K562 (cell line): ENCODE measurements around the gene SOBP. TPM values are rescaled to one million over a fixed set of nuclear protein-coding genes. Genes with fewer than 3 reads are reported as not detected.

ENCODE experiments used
- ATAC-seq: fragments of 200-7000 bp; cut with Tn5 transposase; 3 replicates; pipeline ENCODE4 v1.9.1; 2020; ENCODE audit warnings: moderate library complexity
- BruUV-seq: library from RNA; stranded (reverse); fragments of 400-500 nt; replicated peaks from 2 replicates; lab custom pipeline; 2021; lab: Mats Ljungman, UMichigan
- CTCF ChIA-PET: fragments of 300-600 bp; formaldehyde crosslinking; extraction: SDS; loops from one replicate; lab custom pipeline; 2021; ENCODE audit warnings: low intra/inter-chr PET ratio; lab: Yijun Ruan, JAX
- POLR2A ChIA-PET: fragments of 300-600, 350-650 bp; sonication (Branson Sonifier 250); formaldehyde crosslinking; extraction: SDS; loops from one replicate; lab custom pipeline; 2021; ENCODE audit warnings: antibody characterized with exemption, inconsistent platforms; lab: Yijun Ruan, JAX
- DNase-seq, 4 experiments: peaks; one replicate each; pipeline versions ENCODE4 v3.0.0 to v3.0.0-alpha.2; 2011 to 2018; ENCODE audit warnings: low spot score in 3 of 4, mixed read lengths in 3 of 4; ENCODE audit errors: extremely low read depth in 1 of 4
- FAIRE-seq: peaks from 2 replicates; lab custom pipeline; 2011; peaks lifted over from hg19 to GRCh38; lab: Jason Lieb, UNC
- H2AFZ ChIP-seq: 2 replicates; pipeline ENCODE4 v1.6.0; 2011; ENCODE audit warnings: low read depth, low read length, control low read depth, inconsistent platforms
- H3K27ac ChIP-seq: fragments of 200-600 bp; 3 replicates; pipeline ENCODE4 v1.8.0; 2011; ENCODE audit warnings: low read depth, mild to moderate bottlenecking, control low read depth, inconsistent platforms, low read length, moderate library complexity, mixed read lengths; ENCODE audit errors: extremely low read depth
- H3K27me3 ChIP-seq, 2 experiments: fragments of 300-600 bp in 1 of 2; 2 replicates in 1 of 2; 3 replicates in 1 of 2; pipeline versions ENCODE4 v1.6.0 to v1.8.0; 2011; ENCODE audit warnings: inconsistent platforms in 2 of 2, low read length in 2 of 2, mild to moderate bottlenecking in 1 of 2, mixed read lengths in 1 of 2, moderate library complexity in 1 of 2; ENCODE audit not compliant: control insufficient read depth in 2 of 2, insufficient read depth in 2 of 2
- H3K36me3 ChIP-seq: fragments of 300-600 bp; 3 replicates; pipeline ENCODE4 v1.8.0; 2011; ENCODE audit warnings: mild to moderate bottlenecking, low read length, inconsistent platforms; ENCODE audit not compliant: control insufficient read depth, insufficient read depth
- H3K4me1 ChIP-seq, 2 experiments: fragments of 200-600 bp in 1 of 2; replicated peaks in 1 of 2; 2 replicates in 1 of 2; 3 replicates in 1 of 2; pipeline versions ENCODE4 v1.5.1 to v1.8.0; 2011; ENCODE audit warnings: inconsistent platforms in 2 of 2, low read length in 2 of 2, mild to moderate bottlenecking in 1 of 2, mixed read lengths in 1 of 2, moderate library complexity in 1 of 2; ENCODE audit not compliant: control insufficient read depth in 2 of 2, insufficient read depth in 2 of 2
- H3K4me2 ChIP-seq: 2 replicates; pipeline ENCODE4 v1.6.1; 2011; ENCODE audit warnings: low read length, control low read depth, inconsistent platforms, mixed read lengths; ENCODE audit not compliant: insufficient read depth
- H3K4me3 ChIP-seq: fragments of 200-600 bp; sonication (generic), shearing (Covaris generic); 2 replicates; pipeline ENCODE4 v1.5.1; 2016; ENCODE audit warnings: control low read depth, inconsistent platforms
- H3K79me2 ChIP-seq: fragments of 200-600 bp; 3 replicates; pipeline ENCODE4 v1.8.0; 2011; ENCODE audit warnings: low read length, inconsistent platforms; ENCODE audit not compliant: control insufficient read depth, insufficient read depth
- H3K9ac ChIP-seq, 2 experiments: 2 replicates each; pipeline versions ENCODE4 v1.6.0 to v1.6.1; 2011; ENCODE audit warnings: low read depth in 2 of 2, low read length in 2 of 2, control low read depth in 1 of 2, inconsistent platforms in 1 of 2, mild to moderate bottlenecking in 1 of 2, mixed read lengths in 1 of 2; ENCODE audit not compliant: insufficient read depth in 1 of 2
- H3K9me1 ChIP-seq: one replicate; pipeline ENCODE4 v1.6.0; 2011; ENCODE audit warnings: inconsistent platforms, mild to moderate bottlenecking, low read length, moderate library complexity; ENCODE audit not compliant: control insufficient read depth, insufficient read depth
- H3K9me3 ChIP-seq: replicated peaks from 2 replicates; pipeline ENCODE4 v1.5.1; 2011; ENCODE audit warnings: low read depth, low read length, inconsistent platforms; ENCODE audit not compliant: control insufficient read depth, insufficient read depth
- H4K20me1 ChIP-seq: replicated peaks from 2 replicates; pipeline ENCODE4 v1.6.1; 2011; ENCODE audit warnings: low read length, inconsistent platforms, mixed read lengths; ENCODE audit not compliant: control insufficient read depth, insufficient read depth
- BMI1 ChIP-seq: fragments of 150-350 bp; IDR thresholded peaks from 2 replicates; pipeline ENCODE4 v1.6.1; 2014; ENCODE audit warnings: low read length
- CCAR2 ChIP-seq: fragments of 200-400 bp; formaldehyde crosslinking; IDR thresholded peaks from 2 replicates; pipeline ENCODE4 v1.6.1; 2017; ENCODE audit warnings: mild to moderate bottlenecking, low read depth, low read length
- CHAMP1 ChIP-seq: fragments of 450-650 bp; IDR thresholded peaks from 2 replicates; pipeline ENCODE4 v1.6.1; 2016; ENCODE audit warnings: mild to moderate bottlenecking
- DACH1 ChIP-seq: fragments of 450-650 bp; IDR thresholded peaks from 2 replicates; pipeline ENCODE4 v1.6.1; 2018; ENCODE audit not compliant: partially characterized antibody
- DDX20 ChIP-seq: fragments of 450-650 bp; IDR thresholded peaks from 2 replicates; pipeline ENCODE4 v1.6.1; 2016; ENCODE audit warnings: missing genetic modification characterization, low read depth, mild to moderate bottlenecking, missing compliant biosample characterization, moderate library complexity
- ESRRB ChIP-seq: fragments of 250-450 bp; sonication (Bioruptor Pico); IDR thresholded peaks from 2 replicates; pipeline ENCODE4 v1.5.0; 2020; ENCODE audit warnings: mild to moderate bottlenecking, moderate library complexity, borderline replicate concordance
- GTF2F1 ChIP-seq: IDR thresholded peaks from 2 replicates; pipeline ENCODE4 v1.6.1; 2011; ENCODE audit warnings: low read depth, low read length, improper control_type of control experiment
- KDM2B ChIP-seq: fragments of 250-450 bp; sonication (Bioruptor Pico); IDR thresholded peaks from 2 replicates; pipeline ENCODE4 v1.8.0; 2021; ENCODE audit warnings: mild to moderate bottlenecking, moderate library complexity
- NUFIP1 ChIP-seq: fragments of 450-650 bp; IDR thresholded peaks from 2 replicates; pipeline ENCODE4 v1.6.1; 2018; ENCODE audit not compliant: partially characterized antibody
- PURB ChIP-seq: sonication (generic); formaldehyde crosslinking; IDR thresholded peaks from 2 replicates; pipeline ENCODE4 v1.9.0; 2021; ENCODE audit warnings: low read depth, mild to moderate bottlenecking, missing genetic modification reagents
- TGIF2 ChIP-seq: sonication (generic); formaldehyde crosslinking; IDR thresholded peaks from 2 replicates; pipeline ENCODE4 v1.8.1; 2022; ENCODE audit warnings: mild to moderate bottlenecking, missing genetic modification reagents, moderate library complexity
- ZBTB8A ChIP-seq: fragments of 450-650 bp; IDR thresholded peaks from 2 replicates; pipeline ENCODE4 v1.6.1; 2018; ENCODE audit warnings: mild to moderate bottlenecking, moderate library complexity; ENCODE audit not compliant: partially characterized antibody
- ZNF146 ChIP-seq: IDR thresholded peaks from one replicate; pipeline ENCODE4 v1.6.1; 2018; ENCODE audit warnings: missing compliant biosample characterization; ENCODE audit not compliant: unreplicated experiment
- ZNF408 ChIP-seq: fragments of 250-450 bp; sonication (Bioruptor Pico); IDR thresholded peaks from 2 replicates; pipeline ENCODE4 v1.4.0; 2020; ENCODE audit warnings: low read depth, mild to moderate bottlenecking, moderate library complexity
- ZNF764 ChIP-seq: fragments of 250-450 bp; sonication (Bioruptor Pico); IDR thresholded peaks from 2 replicates; pipeline ENCODE4 v1.4.0; 2020; ENCODE audit warnings: low read depth, mild to moderate bottlenecking, moderate library complexity
- WGBS: fragments of 100-300 bp; shearing (Covaris generic); methylation state at CpG from one replicate; pipeline ENCODE4 v1.1.6; 2016; ENCODE audit warnings: low coverage, mixed read lengths; ENCODE audit not compliant: insufficient coverage; ENCODE audit errors: missing lambda C conversion rate; 5-methylcytosine and 5-hydroxymethylcytosine counted together
- in situ Hi-C: fragments of 300-500 bp; cut with MboI; formaldehyde crosslinking; loops from 4 replicates; pipeline ENCODE4 v1.15.0; 2018; ENCODE audit warnings: inconsistent platforms, mixed read lengths
- intact Hi-C: fragments of 100-400 bp; cut with micrococcal nuclease; formaldehyde crosslinking; loops from 2 replicates; pipeline ENCODE4 v1.14.2; 2022
- polyA plus RNA-seq, 8 experiments: library from polyadenylated mRNA; depleted of rRNA in 4 of 8; stranded (reverse) in 5 of 8; unstranded in 3 of 8; fragments of >200 nt; fragmentation: Nextera tagmentation in 2 of 8; fragmentation: Illumina TruSeq in 1 of 8; extraction: Ambion mirVana in 2 of 8; extraction: Trizol in 1 of 8; gene quantifications; 2 replicates each; pipeline versions ENCODE4 v1.2.1 to v1.2.3, GENCODE V29; 2011 to 2014; ENCODE audit warnings: inconsistent platforms in 1 of 8, missing spikeins in 1 of 8
- total RNA-seq, 7 experiments: library from RNA; depleted of rRNA in 6 of 7; stranded (reverse); fragments of >200 nt in 6 of 7; fragmentation: Illumina TruSeq in 2 of 7; extraction: Trizol in 2 of 7; gene quantifications; 2 replicates each; pipeline versions ENCODE4 v1.2.1 to v1.2.3, GENCODE V29; 2011 to 2021; ENCODE audit warnings: low replicate concordance in 1 of 7
- TF ChIP-seq, protein P1 (sequence below): fragments of 450-650 bp; formaldehyde crosslinking; IDR thresholded peaks from 2 replicates; pipeline ENCODE4 v1.4.0; 2020; ENCODE audit warnings: mild to moderate bottlenecking

The SOBP gene
- total and polyA plus RNA-seq, 9 of the 15 experiments (the other 6 are each of a cell fraction or from before 2014, with no cell fraction given): 0.16 TPM; not detected in 8

DNA sequence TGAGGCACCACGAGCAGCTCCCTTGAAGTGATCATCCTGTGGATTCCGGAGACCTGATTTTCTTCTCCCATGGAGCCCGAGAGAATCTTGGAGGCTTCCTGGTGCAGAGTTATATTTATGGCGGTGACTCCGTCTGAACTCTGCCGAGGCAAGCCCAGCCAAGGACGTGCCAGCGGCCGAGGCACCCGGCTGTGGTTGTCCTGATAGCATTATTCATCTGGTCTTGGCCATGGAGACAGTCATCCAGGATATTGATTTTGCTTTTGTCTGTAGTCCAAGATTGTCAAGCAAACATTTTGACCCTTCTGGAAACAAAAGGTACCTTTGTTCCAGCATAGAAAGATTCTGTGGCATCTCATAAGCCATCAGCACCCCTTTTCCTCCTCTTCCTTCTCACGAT, 170.9 kb downstream of the SOBP start:
- no peak for FAIRE-seq
- Histone ChIP-seq H3K27me3 (peaks cover 64 to 75% of the 10 kb centered on the region in 2 experiments), H3K4me2 (no peak overlapping the region), H3K4me3 (no peak overlapping the region), H3K27ac (no peak overlapping the region), H3K9me3 (no peaks in the 10 kb centered on the region), H3K9me1 (no peaks in the 10 kb centered on the region), H3K9ac (no peak overlapping the region), H2AFZ (no peak overlapping the region), H3K36me3 (no peaks in the 10 kb centered on the region), H4K20me1 (no peaks in the 10 kb centered on the region), H3K79me2 (no peaks in the 10 kb centered on the region), H3K4me1 (no peaks in the 10 kb centered on the region)
- ChIA-PET CTCF (no interaction called here), POLR2A (interaction anchor here (1.1 kb wide), 1 partner anchor 13 kb away, joined by 3 read pairs; no protein-coding TSS in a partner anchor)
- DNase-seq: no peak
- no peak for ATAC-seq
- WGBS: 2% methylated on average over 11 of the region's 11 CpGs
- TF ChIP-seq KDM2B (no peak), ZBTB8A (no peak), PURB (no peak), DDX20 (tag) (no peak), BMI1 (no peak), GTF2F1 (no peak), ZNF408 (CRISPR knock-in tag) (no peak), CHAMP1 (no peak), NUFIP1 (no peak), DACH1 (no peak), ESRRB (CRISPR knock-in tag) (no peak), TGIF2 (CRISPR knock-in tag) (no peak), ZNF146 (CRISPR knock-in tag) (no peak), ZNF764 (CRISPR knock-in tag) (no peak), CCAR2 (no peak)
- TF ChIP-seq, protein P1, sequence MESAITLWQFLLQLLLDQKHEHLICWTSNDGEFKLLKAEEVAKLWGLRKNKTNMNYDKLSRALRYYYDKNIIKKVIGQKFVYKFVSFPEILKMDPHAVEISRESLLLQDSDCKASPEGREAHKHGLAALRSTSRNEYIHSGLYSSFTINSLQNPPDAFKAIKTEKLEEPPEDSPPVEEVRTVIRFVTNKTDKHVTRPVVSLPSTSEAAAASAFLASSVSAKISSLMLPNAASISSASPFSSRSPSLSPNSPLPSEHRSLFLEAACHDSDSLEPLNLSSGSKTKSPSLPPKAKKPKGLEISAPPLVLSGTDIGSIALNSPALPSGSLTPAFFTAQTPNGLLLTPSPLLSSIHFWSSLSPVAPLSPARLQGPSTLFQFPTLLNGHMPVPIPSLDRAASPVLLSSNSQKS (CRISPR knock-in tag): no peak
- intact Hi-C loops: no loop called here
- in situ Hi-C loops: no loop called here
- BruUV-seq: no TSS peak
